HEK293 (cell line): ENCODE results near the gene CHRD.

Experiments used
- ZNF530 ChIP-seq: fragments of 450-650 bp; formaldehyde crosslinking; IDR thresholded peaks from 2 replicates; pipeline ENCODE4 v1.5.1; 2016; ENCODE audit warnings: low read depth, missing biosample characterization, missing genetic modification characterization
- TF ChIP-seq, protein P1 (sequence below): fragments of 450-650 bp; formaldehyde crosslinking; IDR thresholded peaks from 2 replicates; pipeline ENCODE4 v1.5.1; 2016; ENCODE audit warnings: missing biosample characterization, missing genetic modification characterization

DNA sequence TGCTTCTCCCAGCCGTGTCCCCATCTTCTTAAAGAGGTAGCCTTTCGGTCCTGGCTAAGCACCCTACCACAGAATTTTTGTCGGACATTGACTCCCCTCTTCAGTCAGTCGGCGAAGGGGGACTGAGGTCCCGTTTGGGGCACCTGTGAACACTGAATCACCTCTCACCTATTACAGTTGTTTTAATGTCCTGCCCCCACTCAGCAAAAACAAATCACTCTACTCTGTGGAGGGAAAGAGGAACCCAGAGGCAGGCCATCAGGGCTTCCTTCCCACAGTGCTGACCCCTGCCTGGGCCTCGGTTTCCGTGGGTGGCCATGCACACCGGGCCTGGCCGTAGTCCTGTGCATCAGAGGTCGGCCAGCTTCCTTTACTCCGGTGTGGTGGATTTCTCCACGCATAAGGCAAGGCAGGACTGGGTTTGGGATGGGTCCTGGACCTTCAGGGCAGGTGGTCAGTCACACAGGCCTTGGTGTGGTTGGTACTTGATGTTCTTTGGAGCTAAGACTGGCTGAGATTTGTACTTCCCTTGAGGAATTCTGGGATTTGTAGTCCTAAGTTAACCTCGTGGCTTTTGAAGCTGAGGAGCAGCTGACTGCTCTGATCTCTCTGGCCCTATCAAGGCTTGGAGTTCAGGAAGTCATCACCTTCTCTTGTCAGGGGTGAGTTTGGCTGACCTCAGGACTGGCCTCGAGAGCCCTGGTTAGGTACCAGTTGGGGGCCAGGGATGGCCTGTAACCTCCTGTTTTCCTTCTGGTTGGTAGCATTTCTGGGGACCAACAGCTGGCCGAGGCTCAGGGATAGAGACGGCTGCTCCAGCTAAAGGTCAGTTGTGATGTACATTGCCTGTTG, 43.1 kb upstream of the CHRD start:
- TF ChIP-seq ZNF530, result no peak
- TF ChIP-seq, protein P1, sequence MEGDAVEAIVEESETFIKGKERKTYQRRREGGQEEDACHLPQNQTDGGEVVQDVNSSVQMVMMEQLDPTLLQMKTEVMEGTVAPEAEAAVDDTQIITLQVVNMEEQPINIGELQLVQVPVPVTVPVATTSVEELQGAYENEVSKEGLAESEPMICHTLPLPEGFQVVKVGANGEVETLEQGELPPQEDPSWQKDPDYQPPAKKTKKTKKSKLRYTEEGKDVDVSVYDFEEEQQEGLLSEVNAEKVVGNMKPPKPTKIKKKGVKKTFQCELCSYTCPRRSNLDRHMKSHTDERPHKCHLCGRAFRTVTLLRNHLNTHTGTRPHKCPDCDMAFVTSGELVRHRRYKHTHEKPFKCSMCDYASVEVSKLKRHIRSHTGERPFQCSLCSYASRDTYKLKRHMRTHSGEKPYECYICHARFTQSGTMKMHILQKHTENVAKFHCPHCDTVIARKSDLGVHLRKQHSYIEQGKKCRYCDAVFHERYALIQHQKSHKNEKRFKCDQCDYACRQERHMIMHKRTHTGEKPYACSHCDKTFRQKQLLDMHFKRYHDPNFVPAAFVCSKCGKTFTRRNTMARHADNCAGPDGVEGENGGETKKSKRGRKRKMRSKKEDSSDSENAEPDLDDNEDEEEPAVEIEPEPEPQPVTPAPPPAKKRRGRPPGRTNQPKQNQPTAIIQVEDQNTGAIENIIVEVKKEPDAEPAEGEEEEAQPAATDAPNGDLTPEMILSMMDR (tag by site-specific recombination), result no peak
